Fibroblast of the aortic adventitia (primary cell): ENCODE results near the gene FNDC3A. TPM values are rescaled to one million over a fixed set of nuclear protein-coding genes. Genes with fewer than 3 reads are reported as not detected.

Source experiments
- DNase-seq: peaks from one replicate; pipeline ENCODE4 v3.0.0-alpha.2; 2010; ENCODE audit warnings: low read depth
- H3K4me3 ChIP-seq: 2 replicates; pipeline ENCODE4 v1.5.1; 2011; ENCODE audit warnings: low read depth, mild to moderate bottlenecking, control low read depth, low read length, moderate library complexity
- CTCF ChIP-seq: IDR thresholded peaks from 2 replicates; pipeline ENCODE4 v1.5.1; 2011; ENCODE audit warnings: mild to moderate bottlenecking, low read length, control low read depth, inconsistent platforms; ENCODE audit not compliant: insufficient read depth
- total RNA-seq: library from RNA; depleted of rRNA; stranded (reverse); fragments of >200 nt; gene quantifications from 2 replicates; pipeline ENCODE4 v1.2.3, GENCODE V29; 2012; ENCODE audit warnings: low replicate concordance

Gene FNDC3A
- total RNA-seq, 1 donor, result 71.6 TPM

GRCh38 chr13:49098198-49098597, 122.5 kb downstream of the FNDC3A start:
- no peak for TF ChIP-seq CTCF
- DNase-seq, result peak; percentile 96
- no peak overlapping the region for H3K4me3 ChIP-seq

DNA sequence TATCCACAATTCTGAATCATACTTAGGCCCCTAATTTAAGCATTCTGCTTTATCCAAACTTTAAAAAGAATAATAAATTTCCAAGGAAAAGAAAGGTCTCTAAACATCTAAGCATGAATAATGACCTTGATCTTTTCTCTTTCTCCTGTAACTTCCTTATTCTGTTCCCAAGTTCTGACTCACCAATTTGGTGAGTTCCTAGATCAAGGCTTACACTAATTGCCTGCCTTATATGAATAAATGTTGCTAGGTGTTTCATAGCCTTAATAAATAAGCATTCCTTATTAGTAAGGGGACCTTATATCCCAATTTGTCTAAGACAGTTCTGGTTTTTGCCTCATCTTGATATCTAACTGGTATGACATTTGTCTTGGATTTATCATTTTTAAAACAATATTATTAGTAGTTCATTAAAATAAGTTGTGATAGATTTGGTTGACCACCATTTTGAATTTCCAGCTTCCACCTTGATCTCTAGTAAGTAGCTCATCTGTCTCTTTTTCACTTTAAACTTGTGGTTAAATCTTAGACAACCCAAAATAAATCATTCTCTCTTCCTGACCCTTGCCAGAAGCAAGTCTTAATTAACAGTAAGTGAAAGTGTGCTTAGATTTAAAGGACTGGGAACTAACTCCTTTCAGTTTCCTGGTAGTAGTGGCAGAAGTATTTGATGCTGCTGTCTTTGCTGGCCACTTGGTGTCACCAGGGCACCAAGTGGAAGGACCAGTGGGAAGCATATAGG, 123.2 kb downstream of the FNDC3A start:
- DNase-seq, result peak; percentile 32
- no peak overlapping the region for H3K4me3 ChIP-seq
- TF ChIP-seq CTCF, result peak; percentile 44

GRCh38 chr13:49099513-49099877, 123.8 kb downstream of the FNDC3A start:
- DNase-seq, result no peak

GRCh38 chr13:49100637-49101570, 125.2 kb downstream of the FNDC3A start:
- no peak overlapping the region for H3K4me3 ChIP-seq
- TF ChIP-seq CTCF, result no peak
- DNase-seq, result no peak

More at GRCh38 chr13:49099513-49099877, 123.8 kb downstream of the FNDC3A start:
- TF ChIP-seq CTCF, result no peak
- no peak overlapping the region for H3K4me3 ChIP-seq

- DNase-seq, result no peak
- TF ChIP-seq CTCF, result no peak
- no peak overlapping the region for H3K4me3 ChIP-seq
These were observed 132.5 kb downstream of the FNDC3A start for GRCh38 chr13:49108196-49108595.

DNA sequence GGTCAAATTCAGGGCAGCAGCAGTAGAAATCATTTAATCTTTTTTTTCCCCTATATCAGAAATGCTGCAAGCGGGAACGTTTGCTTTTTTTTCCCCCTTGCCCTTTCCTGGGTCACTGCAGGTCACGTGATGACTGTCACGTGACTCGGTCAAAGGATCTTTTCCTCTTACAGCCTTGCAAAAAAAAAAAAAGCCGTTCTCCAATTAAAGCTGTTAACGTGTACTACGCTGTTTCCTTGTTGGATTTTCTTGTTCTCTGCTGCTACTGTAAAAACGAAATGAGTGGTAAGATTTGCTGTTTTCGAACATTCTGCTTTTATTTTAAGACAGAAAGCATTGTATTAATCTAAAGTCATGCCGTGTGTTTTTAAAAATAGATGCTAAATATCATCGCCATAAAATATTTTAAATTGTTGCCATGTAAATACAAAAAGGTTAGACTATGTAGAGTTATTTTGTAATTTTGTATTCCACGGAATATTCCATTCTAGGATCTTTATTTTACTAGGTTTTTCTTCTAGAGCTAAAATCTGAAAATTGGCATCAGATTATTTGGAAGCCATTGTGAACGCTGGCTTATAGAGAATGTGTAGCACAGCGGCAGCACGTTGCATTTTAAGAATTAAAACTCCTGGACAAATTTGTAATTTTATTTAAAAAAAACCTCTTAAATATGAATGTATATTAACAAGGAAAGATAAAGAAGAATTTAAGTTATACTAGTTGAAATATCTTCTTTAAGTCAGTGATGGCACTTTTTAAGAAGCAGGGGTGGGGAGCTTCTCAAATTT, 134.6 kb downstream of the FNDC3A start:
- peak overlapping the region; percentile 72 for H3K4me3 ChIP-seq
- peak; percentile 93 for DNase-seq
- TF ChIP-seq CTCF, result no peak
